Endothelial cell of umbilical vein (primary cell): ENCODE results near the gene TOLLIP. TPM values are rescaled to one million over a fixed set of nuclear protein-coding genes. Genes with fewer than 3 reads are reported as not detected.

ENCODE experiments used
- BruUV-seq: library from RNA; stranded (reverse); fragments of 400-500 nt; replicated peaks from 2 replicates; lab custom pipeline; 2021; lab: Mats Ljungman, UMichigan
- CTCF ChIA-PET: fragments of 300-600, 350-600 bp; sonication (Branson Sonifier 250); formaldehyde crosslinking; loops from one replicate; lab custom pipeline; 2021; ENCODE audit warnings: antibody characterized with exemption, inconsistent platforms; lab: Charles Lee
- POLR2A ChIA-PET: fragments of 300-600, 350-600 bp; sonication (Branson Sonifier 250); formaldehyde crosslinking; loops from one replicate; lab custom pipeline; 2021; ENCODE audit warnings: antibody characterized with exemption, inconsistent platforms; lab: Charles Lee
- DNase-seq: peaks from one replicate; pipeline ENCODE4 v3.0.0-alpha.2; 2011; ENCODE audit warnings: low read depth, low spot score
- FAIRE-seq: peaks from 2 replicates; lab custom pipeline; 2011; peaks lifted over from hg19 to GRCh38; lab: Jason Lieb, UNC
- H2AFZ ChIP-seq: 2 replicates; pipeline ENCODE4 v1.6.0; 2012; ENCODE audit warnings: low read depth, low read length, control low read depth, inconsistent platforms
- H3K27ac ChIP-seq: 2 replicates; pipeline ENCODE4 v1.5.1; 2011; ENCODE audit warnings: low read depth, mild to moderate bottlenecking, control low read depth, low read length, moderate library complexity; ENCODE audit not compliant: insufficient read depth
- H3K27me3 ChIP-seq, 2 experiments: 2 replicates each; pipeline versions ENCODE4 v1.6.0 to v1.6.1; 2011; ENCODE audit warnings: low read length in 2 of 2, mixed read lengths in 1 of 2; ENCODE audit not compliant: control insufficient read depth in 2 of 2, insufficient read depth in 2 of 2
- H3K36me3 ChIP-seq, 2 experiments: 2 replicates in 1 of 2; 3 replicates in 1 of 2; pipeline ENCODE4 v1.5.1; 2011; ENCODE audit warnings: low read length in 2 of 2, mild to moderate bottlenecking in 1 of 2, moderate library complexity in 1 of 2; ENCODE audit not compliant: control insufficient read depth in 2 of 2, insufficient read depth in 2 of 2; ENCODE audit errors: extremely low read depth in 1 of 2
- H3K4me1 ChIP-seq: 3 replicates; pipeline ENCODE4 v1.5.1; 2011; ENCODE audit warnings: mild to moderate bottlenecking, low read length; ENCODE audit not compliant: control insufficient read depth, insufficient read depth; ENCODE audit errors: extremely low read depth
- H3K4me2 ChIP-seq: 2 replicates; pipeline ENCODE4 v1.6.1; 2011; ENCODE audit warnings: low read length, control low read depth, mixed read lengths; ENCODE audit not compliant: insufficient read depth
- H3K4me3 ChIP-seq, 3 experiments: fragments of 200-600 bp in 1 of 3; sonication (generic), shearing (Covaris generic) in 1 of 3; replicated peaks in 1 of 3; 2 replicates each; pipeline ENCODE4 v1.5.1; 2011 to 2016; ENCODE audit warnings: control low read depth in 3 of 3, low read length in 3 of 3, mild to moderate bottlenecking in 2 of 3, inconsistent platforms in 1 of 3, low read depth in 1 of 3, moderate library complexity in 1 of 3; ENCODE audit not compliant: insufficient read depth in 1 of 3
- H3K79me2 ChIP-seq: 2 replicates; pipeline ENCODE4 v1.6.0; 2012; ENCODE audit warnings: low read length, inconsistent platforms; ENCODE audit not compliant: control insufficient read depth, insufficient read depth
- H3K9ac ChIP-seq: replicated peaks from 2 replicates; pipeline ENCODE3; 2011; ENCODE audit warnings: low read length, control low read depth; ENCODE audit not compliant: insufficient read depth; ENCODE audit errors: extremely low read depth
- H3K9me1 ChIP-seq: replicated peaks from 3 replicates; pipeline ENCODE4 v1.6.0; 2011; ENCODE audit warnings: mild to moderate bottlenecking, low read length; ENCODE audit not compliant: control insufficient read depth, insufficient read depth; ENCODE audit errors: extremely low read depth
- H3K9me3 ChIP-seq: replicated peaks from 2 replicates; pipeline ENCODE4 v1.5.1; 2012; ENCODE audit warnings: low read length, inconsistent platforms; ENCODE audit not compliant: control insufficient read depth, insufficient read depth
- H4K20me1 ChIP-seq: replicated peaks from 2 replicates; pipeline ENCODE3; 2011; ENCODE audit warnings: mild to moderate bottlenecking, low read length; ENCODE audit not compliant: control insufficient read depth, insufficient read depth; ENCODE audit errors: extremely low read depth
- CTCF ChIP-seq, 2 donors: IDR thresholded peaks; 1 replicate in 1 of 2; 2 replicates in 1 of 2; pipeline ENCODE4 v1.5.1; 2011; ENCODE audit warnings: low read length in 2 of 2, mild to moderate bottlenecking in 2 of 2, moderate library complexity in 2 of 2, control low read depth in 1 of 2, inconsistent platforms in 1 of 2, low read depth in 1 of 2; ENCODE audit not compliant: insufficient read depth in 1 of 2; ENCODE audit errors: extremely low read depth in 1 of 2
- EZH2 ChIP-seq: IDR thresholded peaks from 2 replicates; pipeline ENCODE4 v1.6.1; 2012; ENCODE audit warnings: borderline replicate concordance, low read depth, mild to moderate bottlenecking, moderate library complexity, low read length, inconsistent platforms; ENCODE audit not compliant: severe bottlenecking
- FOS ChIP-seq: IDR thresholded peaks from 2 replicates; pipeline ENCODE4 v1.6.1; 2011; ENCODE audit warnings: mild to moderate bottlenecking, low read length, moderate library complexity, borderline replicate concordance; ENCODE audit not compliant: insufficient read depth
- GATA2 ChIP-seq: IDR thresholded peaks from 2 replicates; pipeline ENCODE4 v1.7.0; 2011; ENCODE audit warnings: low read depth, mild to moderate bottlenecking, moderate library complexity, mixed read lengths, low read length; ENCODE audit not compliant: insufficient read length, insufficient read depth
- JUN ChIP-seq: IDR thresholded peaks from 2 replicates; pipeline ENCODE4 v1.6.1; 2011; ENCODE audit warnings: borderline replicate concordance, low read depth; ENCODE audit not compliant: insufficient read length, insufficient read depth
- MYC ChIP-seq: IDR thresholded peaks from one replicate; pipeline ENCODE4 v1.6.1; 2011; ENCODE audit warnings: mild to moderate bottlenecking, low read depth, low read length
- POLR2A ChIP-seq: IDR thresholded peaks from 2 replicates; pipeline ENCODE4 v1.6.1; 2012; ENCODE audit warnings: low read depth, mild to moderate bottlenecking, control low read depth, low read length
- POLR2AphosphoS5 ChIP-seq: IDR thresholded peaks from 2 replicates; pipeline ENCODE4 v1.6.1; 2012; ENCODE audit warnings: low read depth, mild to moderate bottlenecking, control low read depth, low read length, moderate library complexity; ENCODE audit not compliant: insufficient read depth
- dilution Hi-C: fragments of 300-500 bp; cut with MboI; formaldehyde crosslinking; loops from one replicate; pipeline ENCODE4 v1.15.0; 2019; ENCODE audit warnings: low sequenced_read_pairs; ENCODE audit not compliant: extremely low pct_ligation_motif_present
- intact Hi-C: fragments of 100-400 bp; cut with micrococcal nuclease; formaldehyde crosslinking; loops from one replicate; pipeline ENCODE4 v1.10.0; 2022
- polyA plus RNA-seq, 4 experiments: library from polyadenylated mRNA; depleted of rRNA in 3 of 4; stranded (reverse) in 3 of 4; unstranded in 1 of 4; fragments of >200 nt; gene quantifications; 2 replicates each; pipeline versions ENCODE4 v1.2.1 to v1.2.3, GENCODE V29; 2011 to 2012; ENCODE audit warnings: missing spikeins in 1 of 4
- total RNA-seq: library from RNA; stranded (reverse); gene quantifications from 2 replicates; pipeline ENCODE4 v1.2.3, GENCODE V29; 2021
- TF ChIP-seq, protein P1 (sequence below): IDR thresholded peaks from 2 replicates; pipeline ENCODE4 v1.6.1; 2011; ENCODE audit not compliant: insufficient read depth, insufficient read length

TOLLIP gene
- total and polyA plus RNA-seq, 2 donors (not counting 3 experiments of a cell fraction or from before 2014, with no cell fraction given), result 49.6 to 64.8 TPM

GRCh38 chr11:1303973-1304372 is 5.5 kb downstream of the TOLLIP start:
- TF ChIP-seq JUN, result no peak
- no peak for TF ChIP-seq POLR2AphosphoS5
- TF ChIP-seq CTCF (IDR thresholded peaks at IDR 0.05; ENCODE audit: extremely low read depth in 1 of 2, insufficient read depth in 1 of 2, low read depth in 1 of 2, low read length in 2 of 2), result no peak
- no peak for TF ChIP-seq FOS
- no peak for TF ChIP-seq EZH2
- TF ChIP-seq, protein P1, sequence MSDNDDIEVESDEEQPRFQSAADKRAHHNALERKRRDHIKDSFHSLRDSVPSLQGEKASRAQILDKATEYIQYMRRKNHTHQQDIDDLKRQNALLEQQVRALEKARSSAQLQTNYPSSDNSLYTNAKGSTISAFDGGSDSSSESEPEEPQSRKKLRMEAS, result no peak
- no peak for TF ChIP-seq GATA2
- TF ChIP-seq POLR2A, result no peak
- no peak for TF ChIP-seq MYC
- no peak for DNase-seq

More at GRCh38 chr11:1303973-1304372, 5.5 kb downstream of the TOLLIP start:
- H3K4me2 ChIP-seq, result no peak overlapping the region
- no peaks in the 10 kb centered on the region for H4K20me1 ChIP-seq
- H3K9me3 ChIP-seq, result no peaks in the 10 kb centered on the region
- no peak overlapping the region for H3K9ac ChIP-seq
- peaks cover 12% of the 10 kb centered on the region for H3K4me1 ChIP-seq
- H3K27me3 ChIP-seq, result no peaks in the 10 kb centered on the region
- H3K79me2 ChIP-seq, result peaks cover 80% of the 10 kb centered on the region
- ChIA-PET POLR2A (no interaction called here), CTCF (interaction anchor here (0.7 to 1.3 kb wide), 3 partner anchors 12 to 102 kb away, joined by 3 to 4 read pairs (median 3); no protein-coding TSS in a partner anchor)
- dilution Hi-C loops (no loop called here), intact Hi-C loops (loop anchor here (2.0 to 10.0 kb wide), 3 partner anchors 81 to 271 kb away; partner anchors contain the start of genes BRSK2 and DUSP8)
- no peak overlapping the region for H3K4me3 ChIP-seq
- H3K27ac ChIP-seq, result no peak overlapping the region
- H3K36me3 ChIP-seq, result peaks cover 0 to 4% of the 10 kb centered on the region in 2 experiments
- no peaks in the 10 kb centered on the region for H3K9me1 ChIP-seq
- H2AFZ ChIP-seq, result no peak overlapping the region
- FAIRE-seq, result no peak
- BruUV-seq, result no TSS peak
